WTC11 (cell line): ENCODE data around the gene ARAP1. TPM values are rescaled to one million over a fixed set of nuclear protein-coding genes. Genes with fewer than 3 reads are reported as not detected.

Experiments used
- ATAC-seq: fragments of 200-7000 bp; cut with Tn5 transposase; 2 replicates; pipeline ENCODE4 v1.10.0; 2021; ENCODE audit warnings: mild to moderate bottlenecking, moderate library complexity
- CTCF ChIA-PET: fragments of 300-600 bp; sonication (Branson Sonifier 250); formaldehyde crosslinking; loops from one replicate; lab custom pipeline; 2021; ENCODE audit warnings: antibody characterized with exemption; lab: Charles Lee
- POLR2A ChIA-PET: fragments of 350-600 bp; sonication (Branson Sonifier 250); formaldehyde crosslinking; loops from one replicate; lab custom pipeline; 2021; ENCODE audit warnings: antibody characterized with exemption; lab: Charles Lee
- DNase-seq: peaks from one replicate; pipeline ENCODE4 v3.0.0; 2021; ENCODE audit warnings: low spot score
- H3K27ac Mint-ChIP-seq: 2 replicates; pipeline ENCODE4 v1.8.0; 2021; ENCODE audit warnings: mixed read lengths
- H3K27me3 Mint-ChIP-seq: 2 replicates; pipeline ENCODE4 v1.8.0; 2021; ENCODE audit warnings: low read depth, mild to moderate bottlenecking, moderate library complexity, mixed read lengths
- H3K36me3 Mint-ChIP-seq: 2 replicates; pipeline ENCODE4 v1.8.0; 2021; ENCODE audit warnings: mixed read lengths
- H3K4me1 Mint-ChIP-seq: 2 replicates; pipeline ENCODE4 v1.8.0; 2022; ENCODE audit warnings: mixed read lengths
- H3K4me3 Mint-ChIP-seq: 2 replicates; pipeline ENCODE4 v1.8.0; 2021; ENCODE audit warnings: mild to moderate bottlenecking, moderate library complexity, mixed read lengths
- H3K9me3 Mint-ChIP-seq: 2 replicates; pipeline ENCODE4 v1.8.0; 2021; ENCODE audit warnings: mixed read lengths
- ATF6 ChIP-seq: sonication (generic); formaldehyde crosslinking; IDR thresholded peaks from 2 replicates; pipeline ENCODE4 v1.8.1; 2023; ENCODE audit warnings: mild to moderate bottlenecking, missing genetic modification reagents
- CBFB ChIP-seq: sonication (generic); formaldehyde crosslinking; IDR thresholded peaks from 2 replicates; pipeline ENCODE4 v1.8.1; 2022; ENCODE audit warnings: mild to moderate bottlenecking, low read depth, missing genetic modification reagents
- E2F1 ChIP-seq: sonication (generic); formaldehyde crosslinking; IDR thresholded peaks from 2 replicates; pipeline ENCODE4 v1.8.0; 2022; ENCODE audit warnings: mild to moderate bottlenecking, missing genetic modification reagents
- FOXJ3 ChIP-seq: sonication (generic); formaldehyde crosslinking; IDR thresholded peaks from 2 replicates; pipeline ENCODE4 v1.9.0; 2021; ENCODE audit warnings: missing genetic modification reagents, mild to moderate bottlenecking, borderline replicate concordance
- HMGA2 ChIP-seq: fragments of 250-450 bp; sonication (Bioruptor Pico); IDR thresholded peaks from 2 replicates; pipeline ENCODE4 v1.4.0; 2021; ENCODE audit warnings: mild to moderate bottlenecking, moderate library complexity
- IRF2 ChIP-seq: sonication (generic); formaldehyde crosslinking; IDR thresholded peaks from 2 replicates; pipeline ENCODE4 v1.8.0; 2022; ENCODE audit warnings: low read depth, missing genetic modification reagents, borderline replicate concordance
- NR3C1 ChIP-seq: sonication (generic); formaldehyde crosslinking; conservative IDR thresholded peaks from 2 replicates; pipeline ENCODE4 v1.8.1; 2023; ENCODE audit warnings: low read depth, mild to moderate bottlenecking, missing genetic modification reagents
- OVOL2 ChIP-seq: fragments of 250-450 bp; sonication (Bioruptor Pico); IDR thresholded peaks from 2 replicates; pipeline ENCODE4 v1.9.0; 2021; ENCODE audit warnings: mild to moderate bottlenecking, borderline replicate concordance
- TEAD1 ChIP-seq: sonication (generic); formaldehyde crosslinking; IDR thresholded peaks from 2 replicates; pipeline ENCODE4 v1.8.0; 2022; ENCODE audit warnings: mild to moderate bottlenecking, missing genetic modification reagents
- ZNF532 ChIP-seq: fragments of 250-450 bp; sonication (Bioruptor Pico); IDR thresholded peaks from 2 replicates; pipeline ENCODE4 v1.9.0; 2021; ENCODE audit warnings: mild to moderate bottlenecking, borderline replicate concordance
- total RNA-seq: library from RNA; stranded (reverse); gene quantifications from 3 replicates; pipeline ENCODE4 v1.2.3, GENCODE V29; 2021
- TF ChIP-seq, protein P1 (sequence below): sonication (generic); formaldehyde crosslinking; IDR thresholded peaks from 2 replicates; pipeline ENCODE4 v1.8.0; 2023; ENCODE audit warnings: missing genetic modification reagents
- TF ChIP-seq, protein P2 (sequence below): sonication (generic); formaldehyde crosslinking; IDR thresholded peaks from 2 replicates; pipeline ENCODE4 v1.8.1; 2022; ENCODE audit warnings: mild to moderate bottlenecking, moderate library complexity, missing genetic modification reagents

The ARAP1 gene
- total RNA-seq, 1 experiment from 2014 or later = 98.8 TPM

GRCh38 chr11:72703267-72704008 is 48.8 kb downstream of the ARAP1 start (continued):
- TF ChIP-seq E2F1 (no peak), ATF6 (CRISPR knock-in tag) (no peak), CBFB (CRISPR knock-in tag) (no peak), ZNF532 (no peak), IRF2 (CRISPR knock-in tag) (no peak), NR3C1 (CRISPR knock-in tag) (no peak), OVOL2 (no peak), TEAD1 (CRISPR knock-in tag) (no peak), FOXJ3 (CRISPR knock-in tag) (no peak)
- TF ChIP-seq, protein P1, sequence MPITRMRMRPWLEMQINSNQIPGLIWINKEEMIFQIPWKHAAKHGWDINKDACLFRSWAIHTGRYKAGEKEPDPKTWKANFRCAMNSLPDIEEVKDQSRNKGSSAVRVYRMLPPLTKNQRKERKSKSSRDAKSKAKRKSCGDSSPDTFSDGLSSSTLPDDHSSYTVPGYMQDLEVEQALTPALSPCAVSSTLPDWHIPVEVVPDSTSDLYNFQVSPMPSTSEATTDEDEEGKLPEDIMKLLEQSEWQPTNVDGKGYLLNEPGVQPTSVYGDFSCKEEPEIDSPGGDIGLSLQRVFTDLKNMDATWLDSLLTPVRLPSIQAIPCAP (CRISPR knock-in tag) = no peak

GRCh38 chr11:72702577-72703241 is 49.5 kb downstream of the ARAP1 start:
- H3K36me3 Mint-ChIP-seq = peaks cover 19% of the 10 kb centered on the region; the same call in 1 of the 2 replicates
- no peak for DNase-seq
- ChIA-PET CTCF (interaction anchor here (0.5 to 7.4 kb wide), 8 partner anchors 18 to 231 kb away, joined by 3 to 53 read pairs (median 6); partner anchors contain the start of gene STARD10), POLR2A (interaction anchor here (0.6 kb wide), 1 partner anchor 966 kb away, joined by 3 read pairs; no protein-coding TSS in a partner anchor)
- no peaks in the 10 kb centered on the region for H3K9me3 Mint-ChIP-seq
- no peak for ATAC-seq
- H3K4me3 Mint-ChIP-seq = no peak overlapping the region
- TF ChIP-seq HMGA2 (CRISPR knock-in tag) (no peak), CBFB (CRISPR knock-in tag) (no peak), TEAD1 (CRISPR knock-in tag) (no peak)
- TF ChIP-seq, protein P2, sequence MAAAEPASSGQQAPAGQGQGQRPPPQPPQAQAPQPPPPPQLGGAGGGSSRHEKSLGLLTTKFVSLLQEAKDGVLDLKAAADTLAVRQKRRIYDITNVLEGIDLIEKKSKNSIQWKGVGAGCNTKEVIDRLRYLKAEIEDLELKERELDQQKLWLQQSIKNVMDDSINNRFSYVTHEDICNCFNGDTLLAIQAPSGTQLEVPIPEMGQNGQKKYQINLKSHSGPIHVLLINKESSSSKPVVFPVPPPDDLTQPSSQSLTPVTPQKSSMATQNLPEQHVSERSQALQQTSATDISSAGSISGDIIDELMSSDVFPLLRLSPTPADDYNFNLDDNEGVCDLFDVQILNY (CRISPR knock-in tag) = no peak
- H3K4me1 Mint-ChIP-seq = peaks cover 37% of the 10 kb centered on the region
- H3K27me3 Mint-ChIP-seq = no peaks in the 10 kb centered on the region
- H3K27ac Mint-ChIP-seq = no peak overlapping the region
